ENCODE results near the gene MYD88. TPM values are rescaled to one million over a fixed set of nuclear protein-coding genes. Genes with fewer than 3 reads are reported as not detected.

The MYD88 gene
- polyA plus RNA-seq, 1 donor from 2014 or later = 0.14 TPM

DNA sequence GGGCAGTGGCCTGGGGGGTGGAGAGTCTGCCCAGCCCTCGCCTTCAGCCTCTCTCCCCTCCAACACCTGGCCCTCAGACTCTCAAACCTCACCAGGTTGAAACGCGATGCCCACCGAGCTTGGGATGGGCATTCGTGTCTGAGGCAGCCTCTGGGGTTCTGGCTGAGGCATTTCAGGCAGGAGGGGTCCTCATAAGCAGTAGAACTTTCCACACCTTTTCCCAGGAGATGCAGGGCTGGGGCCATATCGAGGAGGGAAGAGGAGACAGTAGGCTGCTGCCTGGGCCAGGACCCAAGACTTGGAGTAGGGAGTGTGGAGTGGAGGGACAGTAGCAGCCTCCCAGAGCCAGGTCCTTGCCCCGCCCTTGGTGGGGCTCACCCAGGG, 26.1 kb upstream of the MYD88 start:
- H3F3A ChIP-seq (ENCODE audit: insufficient read depth, low read length, poor library complexity, severe bottlenecking) = no peaks in the 10 kb centered on the region
- no peak overlapping the region for H3K9ac ChIP-seq (ENCODE audit: low read length)
- H3K27ac ChIP-seq (ENCODE audit: low read length) = no peak overlapping the region
- TF ChIP-seq CTCF (IDR thresholded peaks at IDR 0.05; ENCODE audit: poor library complexity, severe bottlenecking) (no peak), RAD21 (conservative IDR thresholded peaks at IDR 0.05) (no peak), EZH2 (IDR thresholded peaks at IDR 0.05; ENCODE audit: borderline replicate concordance, insufficient read depth, low read length, poor library complexity, severe bottlenecking) (no peak), EP300 (conservative IDR thresholded peaks at IDR 0.05; ENCODE audit: poor library complexity, severe bottlenecking) (no peak), POLR2AphosphoS5 (IDR thresholded peaks at IDR 0.05) (no peak), SMC3 (conservative IDR thresholded peaks at IDR 0.05; ENCODE audit: poor library complexity) (no peak), MXI1 (conservative IDR thresholded peaks at IDR 0.05; ENCODE audit: poor library complexity, severe bottlenecking) (no peak), TAF1 (IDR thresholded peaks at IDR 0.05; ENCODE audit: low read depth) (no peak)
- TF ChIP-seq, protein P1, sequence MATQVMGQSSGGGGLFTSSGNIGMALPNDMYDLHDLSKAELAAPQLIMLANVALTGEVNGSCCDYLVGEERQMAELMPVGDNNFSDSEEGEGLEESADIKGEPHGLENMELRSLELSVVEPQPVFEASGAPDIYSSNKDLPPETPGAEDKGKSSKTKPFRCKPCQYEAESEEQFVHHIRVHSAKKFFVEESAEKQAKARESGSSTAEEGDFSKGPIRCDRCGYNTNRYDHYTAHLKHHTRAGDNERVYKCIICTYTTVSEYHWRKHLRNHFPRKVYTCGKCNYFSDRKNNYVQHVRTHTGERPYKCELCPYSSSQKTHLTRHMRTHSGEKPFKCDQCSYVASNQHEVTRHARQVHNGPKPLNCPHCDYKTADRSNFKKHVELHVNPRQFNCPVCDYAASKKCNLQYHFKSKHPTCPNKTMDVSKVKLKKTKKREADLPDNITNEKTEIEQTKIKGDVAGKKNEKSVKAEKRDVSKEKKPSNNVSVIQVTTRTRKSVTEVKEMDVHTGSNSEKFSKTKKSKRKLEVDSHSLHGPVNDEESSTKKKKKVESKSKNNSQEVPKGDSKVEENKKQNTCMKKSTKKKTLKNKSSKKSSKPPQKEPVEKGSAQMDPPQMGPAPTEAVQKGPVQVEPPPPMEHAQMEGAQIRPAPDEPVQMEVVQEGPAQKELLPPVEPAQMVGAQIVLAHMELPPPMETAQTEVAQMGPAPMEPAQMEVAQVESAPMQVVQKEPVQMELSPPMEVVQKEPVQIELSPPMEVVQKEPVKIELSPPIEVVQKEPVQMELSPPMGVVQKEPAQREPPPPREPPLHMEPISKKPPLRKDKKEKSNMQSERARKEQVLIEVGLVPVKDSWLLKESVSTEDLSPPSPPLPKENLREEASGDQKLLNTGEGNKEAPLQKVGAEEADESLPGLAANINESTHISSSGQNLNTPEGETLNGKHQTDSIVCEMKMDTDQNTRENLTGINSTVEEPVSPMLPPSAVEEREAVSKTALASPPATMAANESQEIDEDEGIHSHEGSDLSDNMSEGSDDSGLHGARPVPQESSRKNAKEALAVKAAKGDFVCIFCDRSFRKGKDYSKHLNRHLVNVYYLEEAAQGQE (IDR thresholded peaks at IDR 0.05; ENCODE audit: borderline replicate concordance) = no peak
- no peak overlapping the region for H3K4me3 ChIP-seq (ENCODE audit: low read length)
- H4K20me1 ChIP-seq (ENCODE audit: insufficient read depth) = no peaks in the 10 kb centered on the region
- no peaks in the 10 kb centered on the region for H3K79me2 ChIP-seq (replicated peaks; ENCODE audit: insufficient read depth, low read length)
- H3K27me3 ChIP-seq (ENCODE audit: insufficient read depth, low read depth, low read length) = no peaks in the 10 kb centered on the region
- no peaks in the 10 kb centered on the region for H3K36me3 ChIP-seq (ENCODE audit: insufficient read depth, low read length)
- H3K9me3 ChIP-seq (ENCODE audit: low read length) = no peaks in the 10 kb centered on the region
- no peak overlapping the region for H2AFZ ChIP-seq (ENCODE audit: low read depth, low read length)
- no peak overlapping the region for H3K4me2 ChIP-seq (ENCODE audit: low read length)
- H3K9me2 ChIP-seq (ENCODE audit: insufficient read depth, low read length) = no peaks in the 10 kb centered on the region

GRCh38 chr3:38114052-38114874, 24.2 kb upstream of the MYD88 start:
- H3K36me3 ChIP-seq (ENCODE audit: insufficient read depth, low read length) = no peaks in the 10 kb centered on the region
- no peaks in the 10 kb centered on the region for H4K20me1 ChIP-seq (ENCODE audit: insufficient read depth)
- no peaks in the 10 kb centered on the region for H3K9me2 ChIP-seq (ENCODE audit: insufficient read depth, low read length)
- TF ChIP-seq RAD21 (conservative IDR thresholded peaks at IDR 0.05) = no peak
- no peak for TF ChIP-seq POLR2AphosphoS5 (IDR thresholded peaks at IDR 0.05)
- TF ChIP-seq MXI1 (conservative IDR thresholded peaks at IDR 0.05; ENCODE audit: poor library complexity, severe bottlenecking) = no peak
- no peak for TF ChIP-seq EZH2 (IDR thresholded peaks at IDR 0.05; ENCODE audit: borderline replicate concordance, insufficient read depth, low read length, poor library complexity, severe bottlenecking)
- TF ChIP-seq EP300 (conservative IDR thresholded peaks at IDR 0.05; ENCODE audit: poor library complexity, severe bottlenecking) = no peak
- TF ChIP-seq CTCF (IDR thresholded peaks at IDR 0.05; ENCODE audit: poor library complexity, severe bottlenecking) = no peak
- TF ChIP-seq SMC3 (conservative IDR thresholded peaks at IDR 0.05; ENCODE audit: poor library complexity) = no peak
- TF ChIP-seq TAF1 (IDR thresholded peaks at IDR 0.05; ENCODE audit: low read depth) = no peak
- TF ChIP-seq, protein P1 (IDR thresholded peaks at IDR 0.05; ENCODE audit: borderline replicate concordance) = no peak
- H3K9me3 ChIP-seq (ENCODE audit: low read length) = no peaks in the 10 kb centered on the region
- H3K79me2 ChIP-seq (replicated peaks; ENCODE audit: insufficient read depth, low read length) = no peaks in the 10 kb centered on the region
- no peak overlapping the region for H2AFZ ChIP-seq (ENCODE audit: low read depth, low read length)
- H3K4me3 ChIP-seq (ENCODE audit: low read length) = no peak overlapping the region
- H3K4me2 ChIP-seq (ENCODE audit: low read length) = no peak overlapping the region
- H3F3A ChIP-seq (ENCODE audit: insufficient read depth, low read length, poor library complexity, severe bottlenecking) = no peaks in the 10 kb centered on the region
- H3K27me3 ChIP-seq (ENCODE audit: insufficient read depth, low read depth, low read length) = no peaks in the 10 kb centered on the region
- H3K9ac ChIP-seq (ENCODE audit: low read length) = no peak overlapping the region
- H3K27ac ChIP-seq (ENCODE audit: low read length) = no peak overlapping the region

Measured in neural cell (in vitro differentiated cells).